Activated CD4-positive, alpha-beta T cell treated with anti-CD3 and anti-CD28 coated beads, Interleukin-2, Interleukin-4, amounts not matched to agents 100 ng/mL and 50 ng/mL, durations not matched to agents 16 hours and 8 hours (primary cell): ENCODE data around the gene ACTR6.
"Not testable (repeated sequence)": the region's sequence is repeated elsewhere in the genome, so short reads cannot be mapped to it uniquely, and the experiment has no call there.

Experiments
- DNase-seq: peaks from one replicate; pipeline ENCODE4 v3.0.0-alpha.2; 2020; ENCODE audit warnings: low spot score

Gene ACTR6

DNA sequence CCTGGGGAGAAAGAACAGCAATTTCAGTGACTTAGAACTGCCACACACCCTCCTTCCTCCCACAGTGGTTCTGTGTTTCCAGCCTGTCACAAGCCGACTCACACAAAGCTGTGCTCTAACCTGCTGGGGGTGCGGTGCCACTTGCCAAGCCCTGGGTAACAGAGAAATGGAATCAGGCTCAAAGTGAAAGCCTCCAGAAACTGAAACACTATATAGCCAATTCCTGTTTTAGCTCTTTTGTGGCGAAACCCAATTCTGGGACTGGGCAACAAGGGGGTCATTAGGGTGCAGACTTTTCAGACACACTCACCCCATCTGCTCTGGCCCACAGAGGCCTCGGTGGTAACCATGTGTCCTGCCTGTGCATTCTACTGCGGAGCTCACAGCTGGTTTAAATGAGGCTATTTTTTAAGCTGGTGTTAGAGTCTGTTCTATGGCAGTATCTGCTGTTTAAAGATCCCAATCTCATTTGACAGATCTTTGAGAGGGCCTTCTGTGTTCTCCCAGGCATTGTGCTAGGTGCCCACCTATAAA is 15.2 kb upstream of the ACTR6 start:
- peak; percentile 39 for DNase-seq

GRCh38 chr12:100186071-100186470 is 14.5 kb upstream of the ACTR6 start:
- no peak for DNase-seq

GRCh38 chr12:100187068-100187467 is 13.5 kb upstream of the ACTR6 start:
- no peak for DNase-seq

GRCh38 chr12:100187857-100188519 is 12.6 kb upstream of the ACTR6 start:
- no peak for DNase-seq

- not testable (repeated sequence) for DNase-seq
Measured at GRCh38 chr12:100188888-100189635, 11.6 kb upstream of the ACTR6 start.

DNA sequence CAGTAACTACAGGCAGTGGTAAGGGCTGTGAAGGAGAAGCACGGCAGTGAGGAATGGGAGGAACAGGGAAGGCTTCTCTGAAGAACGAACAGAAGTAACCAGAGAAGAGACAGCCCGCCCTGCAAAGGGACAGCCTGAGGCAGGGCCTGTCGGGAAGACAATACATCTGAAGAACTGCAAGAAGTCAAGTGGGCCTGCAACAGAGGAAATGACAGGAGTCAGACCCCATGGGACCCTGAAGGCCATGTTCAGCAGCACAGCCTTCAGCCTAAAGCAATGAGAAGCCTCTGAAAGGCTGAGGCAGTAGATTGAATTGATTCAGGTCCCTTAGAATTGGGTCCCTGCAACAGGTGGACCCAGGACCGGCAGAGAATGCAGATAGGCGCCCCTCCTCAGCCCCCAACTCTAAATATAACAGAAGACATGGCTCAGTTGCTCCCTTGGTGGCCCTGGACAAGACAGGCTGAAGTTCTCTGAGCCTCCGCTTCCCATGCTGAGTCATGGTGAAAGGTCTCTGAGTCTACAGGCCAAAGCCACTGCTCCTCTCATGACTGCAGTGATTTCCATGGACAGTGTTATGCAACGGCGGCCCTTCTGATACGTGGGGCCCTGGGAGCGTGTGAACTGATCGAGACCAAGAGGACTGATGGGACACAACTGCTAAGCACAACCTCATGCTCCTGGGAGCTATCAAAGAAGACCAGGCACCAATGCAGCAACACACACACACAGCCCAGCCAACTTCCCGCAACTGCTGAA is 10.8 kb upstream of the ACTR6 start:
- DNase-seq = no peak

DNA sequence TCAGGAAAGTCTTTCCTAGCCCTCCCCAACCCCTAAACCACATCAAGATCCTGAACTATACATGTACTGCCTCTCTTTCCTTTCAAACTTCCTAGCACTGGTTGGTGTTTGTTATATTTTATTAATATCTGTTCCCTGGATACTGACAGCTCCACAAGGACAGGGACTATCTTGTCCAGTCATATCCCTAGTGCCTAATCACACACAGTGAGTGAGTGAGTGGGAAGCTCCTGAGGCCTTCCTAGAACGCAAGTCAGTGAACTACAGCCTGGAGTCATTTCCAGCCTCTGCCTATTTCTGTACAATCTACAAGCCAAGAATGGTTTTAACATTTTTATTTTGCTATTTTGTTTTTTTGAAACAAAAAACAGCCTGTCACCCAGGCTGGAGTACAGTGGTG is 7.5 kb upstream of the ACTR6 start:
- no peak for DNase-seq

- no peak for DNase-seq
Measured at GRCh38 chr12:100197486-100197885, 3.1 kb upstream of the ACTR6 start.

GRCh38 chr12:100199023-100199346 is 1.6 kb upstream of the ACTR6 start:
- DNase-seq = no peak

- DNase-seq = peak; percentile 76
Measured at GRCh38 chr12:100199347-100200149, 1.1 kb upstream of the ACTR6 start.

- DNase-seq = no peak
Measured at GRCh38 chr12:100201604-100202423, 1.2 kb downstream of the ACTR6 start.

DNA sequence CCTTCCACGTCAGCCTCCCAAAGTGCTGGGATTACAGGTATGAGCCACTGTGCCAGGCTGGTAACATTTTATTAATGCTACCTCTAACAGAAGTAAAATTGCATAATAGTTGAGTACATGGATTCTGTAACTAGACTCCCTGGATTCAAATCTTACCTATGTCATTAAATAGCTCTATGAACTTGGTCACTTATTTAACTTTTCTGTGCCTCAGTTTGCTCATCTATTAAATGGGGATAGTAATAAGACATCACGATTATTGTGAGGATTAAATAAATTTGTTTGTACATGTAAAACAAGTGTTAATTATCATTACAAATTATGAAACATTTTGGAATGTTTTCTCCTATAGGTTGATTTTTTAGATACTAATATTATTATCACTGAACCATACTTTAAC is 6.7 kb downstream of the ACTR6 start:
- DNase-seq = no peak

DNA sequence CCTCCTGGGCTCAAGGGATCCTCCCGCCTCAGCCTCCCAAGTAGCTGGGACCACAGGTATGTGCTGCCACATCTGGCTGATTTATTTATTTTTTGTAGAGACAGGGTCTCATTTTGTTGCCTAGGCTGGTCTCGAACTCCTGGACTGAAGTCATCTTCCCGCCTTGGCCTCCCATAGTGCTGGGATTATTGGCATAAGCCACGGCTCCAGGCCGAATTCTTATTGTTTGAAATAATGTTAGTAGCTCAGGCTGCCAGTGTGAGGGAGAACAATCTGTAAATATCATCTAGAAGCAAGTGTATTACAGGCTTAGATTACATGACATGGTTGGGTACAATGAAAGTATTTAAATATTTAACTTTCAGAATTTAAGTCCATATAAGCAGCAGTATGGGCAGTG is 8.2 kb downstream of the ACTR6 start:
- DNase-seq = no peak

DNA sequence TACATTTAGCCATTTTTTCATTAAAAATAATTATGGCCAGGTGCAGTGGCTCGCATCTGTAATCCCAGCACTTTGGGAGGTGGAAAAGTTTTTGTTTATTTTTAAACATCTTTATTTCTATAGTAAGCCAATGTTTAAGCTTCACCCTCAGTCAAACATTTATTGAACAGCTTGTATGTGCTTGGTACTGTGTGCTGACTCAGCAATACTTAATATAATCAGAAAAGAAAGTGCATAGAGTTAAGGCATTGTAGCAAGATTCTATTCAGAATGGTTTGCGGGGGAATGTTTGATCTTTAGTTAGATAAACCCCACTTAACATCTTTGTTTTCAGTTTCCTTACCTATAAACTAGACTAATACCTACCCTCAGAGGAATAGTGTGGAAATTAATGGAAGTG is 11.1 kb downstream of the ACTR6 start:
- DNase-seq = no peak

DNA sequence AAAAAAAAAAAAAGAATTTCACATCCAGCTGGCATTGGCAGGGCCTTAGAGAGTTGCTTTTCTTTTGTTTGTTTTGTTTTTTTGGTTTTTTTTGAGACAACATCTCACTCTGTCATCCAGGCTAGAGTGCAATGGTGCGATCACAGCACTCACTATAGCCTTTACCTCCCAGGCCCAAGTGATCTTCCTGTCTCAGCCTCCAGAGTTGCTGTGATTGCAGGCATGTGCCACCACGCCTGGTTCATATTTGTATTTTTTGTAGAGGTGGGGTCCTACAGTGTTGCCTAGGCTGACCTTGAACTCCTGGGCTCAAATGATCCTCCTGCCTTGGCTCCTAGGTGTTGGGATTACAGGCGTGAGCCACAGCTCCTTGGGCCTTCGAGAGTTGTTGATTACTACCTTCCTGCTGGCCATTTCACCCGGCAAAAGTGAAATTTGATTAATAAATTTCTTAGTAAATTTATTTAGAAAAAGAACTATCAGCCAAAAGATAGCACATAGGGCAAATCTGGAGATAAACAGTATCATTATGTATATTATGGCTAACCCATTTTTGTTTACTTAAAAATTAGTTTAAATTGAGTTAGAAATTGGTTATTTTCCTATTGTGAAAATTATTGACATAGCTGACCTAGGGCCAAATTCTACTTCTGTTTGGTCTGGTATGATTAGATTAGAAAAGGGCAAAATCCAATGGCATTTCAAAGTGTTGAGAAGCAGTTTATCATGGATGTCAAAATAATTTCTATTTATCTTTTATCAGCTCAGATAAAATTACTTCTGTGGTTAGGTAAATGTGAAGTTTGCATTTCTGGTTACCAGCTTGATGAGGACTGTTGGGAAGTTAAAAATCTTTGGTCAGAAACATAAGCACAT is 12.6 kb downstream of the ACTR6 start:
- no peak for DNase-seq

DNA sequence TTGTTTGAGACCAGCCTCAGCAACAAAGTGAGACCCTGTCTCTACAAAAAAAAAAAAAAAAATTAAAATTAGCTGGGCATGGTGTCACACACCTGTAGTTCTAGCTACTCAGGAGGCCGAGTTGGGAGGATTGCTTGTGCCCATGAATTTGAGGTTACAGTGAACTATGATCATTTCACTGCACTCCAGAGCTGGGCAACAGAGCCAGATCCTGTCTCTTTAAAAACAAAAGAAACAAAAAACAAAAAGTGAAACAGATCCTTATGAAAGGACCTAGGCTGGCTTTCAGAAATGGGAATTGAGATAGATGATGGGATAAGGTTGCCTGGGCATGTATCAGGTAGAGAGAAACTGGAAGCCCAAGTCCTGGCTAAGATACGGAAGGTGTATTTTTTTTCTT is 13.9 kb downstream of the ACTR6 start:
- no peak for DNase-seq

- DNase-seq = no peak
Measured at GRCh38 chr12:100215209-100215608, 14.6 kb downstream of the ACTR6 start.

GRCh38 chr12:100216337-100216736 is 15.7 kb downstream of the ACTR6 start:
- DNase-seq = no peak

GRCh38 chr12:100219328-100220109 is 18.9 kb downstream of the ACTR6 start:
- DNase-seq = no peak
